ENCODE measurements around the gene CARNS1. TPM values are rescaled to one million over a fixed set of nuclear protein-coding genes. Genes with fewer than 3 reads are reported as not detected.

Gene CARNS1
- total and polyA plus RNA-seq, 2 of the 13 experiments (the other 11 are each of a cell fraction or from before 2014, with no cell fraction given) = not detected

GRCh38 chr11:67464411-67465188 lies 49.1 kb downstream of the CARNS1 start (continued):
- no peak for TF ChIP-seq LCORL (IDR thresholded peaks at IDR 0.05)
- TF ChIP-seq LCORL (CRISPR knock-in tag; IDR thresholded peaks at IDR 0.05) = peak; percentile 51; the same call in 1 of the 2 replicates
- no peak for TF ChIP-seq ZNF720 (CRISPR knock-in tag; IDR thresholded peaks at IDR 0.05)
- TF ChIP-seq GABPB1 (CRISPR knock-in tag; IDR thresholded peaks at IDR 0.05) = peak; percentile 87
- no peak; the same call in 1 of the 2 replicates for TF ChIP-seq ZNF501 (CRISPR knock-in tag; IDR thresholded peaks at IDR 0.05)
- TF ChIP-seq ZBTB4 (CRISPR knock-in tag; IDR thresholded peaks at IDR 0.05; ENCODE audit: borderline replicate concordance) = 0 out of 2 replicates have a peak, but pooled peaks have one; percentile 15
- no peak for TF ChIP-seq GPBP1L1 (CRISPR knock-in tag; IDR thresholded peaks at IDR 0.05)
- TF ChIP-seq POLR2AphosphoS2 (IDR thresholded peaks at IDR 0.05; ENCODE audit: low read depth, low read length) = no peak
- TF ChIP-seq ZNF564 (CRISPR knock-in tag; IDR thresholded peaks at IDR 0.05) = 0 out of 2 replicates have a peak, but pooled peaks have one; percentile 15
- TF ChIP-seq FOXC1 (CRISPR knock-in tag; IDR thresholded peaks at IDR 0.05; ENCODE audit: borderline replicate concordance) = peak; percentile 79; the same call in 1 of the 2 replicates
- peak; percentile 12; the same call in 1 of the 2 replicates for TF ChIP-seq TFAP4 (IDR thresholded peaks at IDR 0.05; ENCODE audit: borderline replicate concordance, low read depth)
- no peak for TF ChIP-seq GTF3A (CRISPR knock-in tag; conservative IDR thresholded peaks at IDR 0.05)
- TF ChIP-seq ZSCAN20 (CRISPR knock-in tag; IDR thresholded peaks at IDR 0.05; ENCODE audit: borderline replicate concordance) = no peak
- no peak for TF ChIP-seq ZNF230 (CRISPR knock-in tag; IDR thresholded peaks at IDR 0.05)
- TF ChIP-seq MAX (IDR thresholded peaks at IDR 0.05) = peak; percentile 40; the same call in 1 of the 2 replicates
- TF ChIP-seq DRAP1 (CRISPR knock-in tag; IDR thresholded peaks at IDR 0.05) = peak; percentile 67
- TF ChIP-seq ZNF567 (CRISPR knock-in tag; IDR thresholded peaks at IDR 0.05; ENCODE audit: borderline replicate concordance) = no peak
- peak; percentile 70; the same call in 1 of the 2 replicates for TF ChIP-seq ZNF317 (CRISPR knock-in tag; IDR thresholded peaks at IDR 0.05)
- TF ChIP-seq ZFP82 (CRISPR knock-in tag; IDR thresholded peaks at IDR 0.05; ENCODE audit: borderline replicate concordance) = peak; percentile 72; the same call in 1 of the 2 replicates
- no peak for TF ChIP-seq PRPF4 (IDR thresholded peaks at IDR 0.05; ENCODE audit: low read depth, low read length, poor library complexity, severe bottlenecking)
- TF ChIP-seq ZNF766 (CRISPR knock-in tag; IDR thresholded peaks at IDR 0.05; ENCODE audit: borderline replicate concordance) = no peak
- TF ChIP-seq ZNF543 (CRISPR knock-in tag; IDR thresholded peaks at IDR 0.05) = 0 out of 2 replicates have a peak, but pooled peaks have one; percentile 14
